ENCODE measurements around the gene JMJD4. TPM values are rescaled to one million over a fixed set of nuclear protein-coding genes. Genes with fewer than 3 reads are reported as not detected.

The JMJD4 gene
- total and polyA plus RNA-seq, 2 of the 8 experiments (the other 6 are each of a cell fraction or from before 2014, with no cell fraction given) = 13.2 to 23.3 TPM

- TF ChIP-seq CHD7 (IDR thresholded peaks at IDR 0.05; ENCODE audit: insufficient replicate concordance, low read length) (no peak), SIN3A (conservative IDR thresholded peaks at IDR 0.05 in 1 of 2, IDR thresholded peaks at IDR 0.05 in 1 of 2; ENCODE audit: low read depth in 1 of 2, low read length in 2 of 2) (no peak), TBP (IDR thresholded peaks at IDR 0.05; ENCODE audit: low read depth, low read length) (no peak), BACH1 (IDR thresholded peaks at IDR 0.05; ENCODE audit: low read length) (no peak), PHF8 (conservative IDR thresholded peaks at IDR 0.05; ENCODE audit: low read depth, low read length) (no peak), SAP30 (IDR thresholded peaks at IDR 0.05; ENCODE audit: insufficient read depth, insufficient replicate concordance, low read length) (no peak), CTBP2 (IDR thresholded peaks at IDR 0.05; ENCODE audit: borderline replicate concordance, insufficient read depth, insufficient read length, low read length) (no peak), SP2 (IDR thresholded peaks at IDR 0.05; ENCODE audit: low read length) (no peak), GTF2F1 (IDR thresholded peaks at IDR 0.05; ENCODE audit: borderline replicate concordance, low read depth, low read length) (no peak), USF2 (IDR thresholded peaks at IDR 0.05; ENCODE audit: low read length) (no peak), POLR2A (IDR thresholded peaks at IDR 0.05; ENCODE audit: control extremely low read depth in 1 of 2, low read depth in 2 of 2, low read length in 2 of 2) (no peak)
These were observed 27.3 kb downstream of the JMJD4 start (continued) for GRCh38 chr1:227707846-227708245.

All from H1 (cell line).